Endothelial cell of umbilical vein (primary cell): ENCODE measurements around the gene AQP2. TPM values are rescaled to one million over a fixed set of nuclear protein-coding genes. Genes with fewer than 3 reads are reported as not detected.

Experiments used
- BruUV-seq: library from RNA; stranded (reverse); fragments of 400-500 nt; replicated peaks from 2 replicates; lab custom pipeline; 2021; lab: Mats Ljungman, UMichigan
- CTCF ChIA-PET: fragments of 300-600, 350-600 bp; sonication (Branson Sonifier 250); formaldehyde crosslinking; loops from one replicate; lab custom pipeline; 2021; ENCODE audit warnings: antibody characterized with exemption, inconsistent platforms; lab: Charles Lee
- POLR2A ChIA-PET: fragments of 300-600, 350-600 bp; sonication (Branson Sonifier 250); formaldehyde crosslinking; loops from one replicate; lab custom pipeline; 2021; ENCODE audit warnings: antibody characterized with exemption, inconsistent platforms; lab: Charles Lee
- DNase-seq: peaks from one replicate; pipeline ENCODE4 v3.0.0-alpha.2; 2011; ENCODE audit warnings: low read depth, low spot score
- FAIRE-seq: peaks from 2 replicates; lab custom pipeline; 2011; peaks lifted over from hg19 to GRCh38; lab: Jason Lieb, UNC
- H2AFZ ChIP-seq: 2 replicates; pipeline ENCODE4 v1.6.0; 2012; ENCODE audit warnings: low read depth, low read length, control low read depth, inconsistent platforms
- H3K27ac ChIP-seq: 2 replicates; pipeline ENCODE4 v1.5.1; 2011; ENCODE audit warnings: low read depth, mild to moderate bottlenecking, control low read depth, low read length, moderate library complexity; ENCODE audit not compliant: insufficient read depth
- H3K27me3 ChIP-seq, 2 experiments: 2 replicates each; pipeline versions ENCODE4 v1.6.0 to v1.6.1; 2011; ENCODE audit warnings: low read length in 2 of 2, mixed read lengths in 1 of 2; ENCODE audit not compliant: control insufficient read depth in 2 of 2, insufficient read depth in 2 of 2
- H3K36me3 ChIP-seq, 2 experiments: 2 replicates in 1 of 2; 3 replicates in 1 of 2; pipeline ENCODE4 v1.5.1; 2011; ENCODE audit warnings: low read length in 2 of 2, mild to moderate bottlenecking in 1 of 2, moderate library complexity in 1 of 2; ENCODE audit not compliant: control insufficient read depth in 2 of 2, insufficient read depth in 2 of 2; ENCODE audit errors: extremely low read depth in 1 of 2
- H3K4me1 ChIP-seq: 3 replicates; pipeline ENCODE4 v1.5.1; 2011; ENCODE audit warnings: mild to moderate bottlenecking, low read length; ENCODE audit not compliant: control insufficient read depth, insufficient read depth; ENCODE audit errors: extremely low read depth
- H3K4me2 ChIP-seq: 2 replicates; pipeline ENCODE4 v1.6.1; 2011; ENCODE audit warnings: low read length, control low read depth, mixed read lengths; ENCODE audit not compliant: insufficient read depth
- H3K4me3 ChIP-seq, 3 experiments: fragments of 200-600 bp in 1 of 3; sonication (generic), shearing (Covaris generic) in 1 of 3; replicated peaks in 1 of 3; 2 replicates each; pipeline ENCODE4 v1.5.1; 2011 to 2016; ENCODE audit warnings: control low read depth in 3 of 3, low read length in 3 of 3, mild to moderate bottlenecking in 2 of 3, inconsistent platforms in 1 of 3, low read depth in 1 of 3, moderate library complexity in 1 of 3; ENCODE audit not compliant: insufficient read depth in 1 of 3
- H3K79me2 ChIP-seq: 2 replicates; pipeline ENCODE4 v1.6.0; 2012; ENCODE audit warnings: low read length, inconsistent platforms; ENCODE audit not compliant: control insufficient read depth, insufficient read depth
- H3K9ac ChIP-seq: replicated peaks from 2 replicates; pipeline ENCODE3; 2011; ENCODE audit warnings: low read length, control low read depth; ENCODE audit not compliant: insufficient read depth; ENCODE audit errors: extremely low read depth
- H3K9me1 ChIP-seq: replicated peaks from 3 replicates; pipeline ENCODE4 v1.6.0; 2011; ENCODE audit warnings: mild to moderate bottlenecking, low read length; ENCODE audit not compliant: control insufficient read depth, insufficient read depth; ENCODE audit errors: extremely low read depth
- H3K9me3 ChIP-seq: replicated peaks from 2 replicates; pipeline ENCODE4 v1.5.1; 2012; ENCODE audit warnings: low read length, inconsistent platforms; ENCODE audit not compliant: control insufficient read depth, insufficient read depth
- H4K20me1 ChIP-seq: replicated peaks from 2 replicates; pipeline ENCODE3; 2011; ENCODE audit warnings: mild to moderate bottlenecking, low read length; ENCODE audit not compliant: control insufficient read depth, insufficient read depth; ENCODE audit errors: extremely low read depth
- EZH2 ChIP-seq: IDR thresholded peaks from 2 replicates; pipeline ENCODE4 v1.6.1; 2012; ENCODE audit warnings: borderline replicate concordance, low read depth, mild to moderate bottlenecking, moderate library complexity, low read length, inconsistent platforms; ENCODE audit not compliant: severe bottlenecking
- FOS ChIP-seq: IDR thresholded peaks from 2 replicates; pipeline ENCODE4 v1.6.1; 2011; ENCODE audit warnings: mild to moderate bottlenecking, low read length, moderate library complexity, borderline replicate concordance; ENCODE audit not compliant: insufficient read depth
- GATA2 ChIP-seq: IDR thresholded peaks from 2 replicates; pipeline ENCODE4 v1.7.0; 2011; ENCODE audit warnings: low read depth, mild to moderate bottlenecking, moderate library complexity, mixed read lengths, low read length; ENCODE audit not compliant: insufficient read length, insufficient read depth
- JUN ChIP-seq: IDR thresholded peaks from 2 replicates; pipeline ENCODE4 v1.6.1; 2011; ENCODE audit warnings: borderline replicate concordance, low read depth; ENCODE audit not compliant: insufficient read length, insufficient read depth
- MYC ChIP-seq: IDR thresholded peaks from one replicate; pipeline ENCODE4 v1.6.1; 2011; ENCODE audit warnings: mild to moderate bottlenecking, low read depth, low read length
- POLR2A ChIP-seq: IDR thresholded peaks from 2 replicates; pipeline ENCODE4 v1.6.1; 2012; ENCODE audit warnings: low read depth, mild to moderate bottlenecking, control low read depth, low read length
- POLR2AphosphoS5 ChIP-seq: IDR thresholded peaks from 2 replicates; pipeline ENCODE4 v1.6.1; 2012; ENCODE audit warnings: low read depth, mild to moderate bottlenecking, control low read depth, low read length, moderate library complexity; ENCODE audit not compliant: insufficient read depth
- dilution Hi-C: fragments of 300-500 bp; cut with MboI; formaldehyde crosslinking; loops from one replicate; pipeline ENCODE4 v1.15.0; 2019; ENCODE audit warnings: low sequenced_read_pairs; ENCODE audit not compliant: extremely low pct_ligation_motif_present
- intact Hi-C: fragments of 100-400 bp; cut with micrococcal nuclease; formaldehyde crosslinking; loops from one replicate; pipeline ENCODE4 v1.10.0; 2022
- polyA plus RNA-seq, 4 experiments: library from polyadenylated mRNA; depleted of rRNA in 3 of 4; stranded (reverse) in 3 of 4; unstranded in 1 of 4; fragments of >200 nt; gene quantifications; 2 replicates each; pipeline versions ENCODE4 v1.2.1 to v1.2.3, GENCODE V29; 2011 to 2012; ENCODE audit warnings: missing spikeins in 1 of 4
- total RNA-seq: library from RNA; stranded (reverse); gene quantifications from 2 replicates; pipeline ENCODE4 v1.2.3, GENCODE V29; 2021
- TF ChIP-seq, protein P1 (sequence below): IDR thresholded peaks from 2 replicates; pipeline ENCODE4 v1.6.1; 2011; ENCODE audit not compliant: insufficient read depth, insufficient read length
- TF ChIP-seq, protein P2 (sequence below), 2 donors: IDR thresholded peaks; 1 replicate in 1 of 2; 2 replicates in 1 of 2; pipeline ENCODE4 v1.5.1; 2011; ENCODE audit warnings: low read length in 2 of 2, mild to moderate bottlenecking in 2 of 2, moderate library complexity in 2 of 2, control low read depth in 1 of 2, inconsistent platforms in 1 of 2, low read depth in 1 of 2; ENCODE audit not compliant: insufficient read depth in 1 of 2; ENCODE audit errors: extremely low read depth in 1 of 2

The AQP2 gene
- total and polyA plus RNA-seq, 2 donors (not counting 3 experiments of a cell fraction or from before 2014, with no cell fraction given): not detected

DNA sequence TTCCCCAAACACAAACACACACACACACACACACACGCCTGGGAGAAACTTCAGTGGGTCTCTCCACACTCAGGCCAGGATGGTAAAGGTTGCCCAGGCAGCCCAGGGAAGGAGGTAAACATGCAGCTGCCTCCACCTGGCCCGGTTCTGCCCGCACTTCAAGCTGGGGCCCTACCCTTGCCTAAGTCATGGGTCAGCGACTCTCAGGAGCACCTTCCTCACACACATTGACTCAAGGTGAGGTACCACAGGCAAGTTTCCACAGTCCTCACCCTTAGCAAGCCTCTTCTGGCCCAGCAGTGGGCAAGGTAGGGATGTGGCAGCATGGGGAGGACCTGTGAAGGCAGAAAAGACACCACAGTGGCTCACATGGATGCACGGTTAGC lies 32.8 kb upstream of the AQP2 start:
- CTCF ChIA-PET: interaction anchor here (0.8 to 1.9 kb wide), 2 partner anchors 28 to 50 kb away, joined by 5 read pairs; no protein-coding TSS in a partner anchor
- no peak for DNase-seq
- FAIRE-seq: no peak
- Histone ChIP-seq H4K20me1 (no peaks in the 10 kb centered on the region), H3K4me1 (peaks cover 16% of the 10 kb centered on the region), H3K4me2 (no peak overlapping the region), H3K27ac (no peak overlapping the region), H3K79me2 (no peaks in the 10 kb centered on the region), H3K9ac (no peak overlapping the region), H3K36me3 (no peaks in the 10 kb centered on the region), H3K27me3 (no peaks in the 10 kb centered on the region), H3K9me1 (no peaks in the 10 kb centered on the region), H3K9me3 (no peaks in the 10 kb centered on the region), H2AFZ (no peak overlapping the region), H3K4me3 (no peak overlapping the region)
- TF ChIP-seq POLR2AphosphoS5 (no peak), MYC (no peak), FOS (no peak), GATA2 (no peak), JUN (no peak), EZH2 (no peak), POLR2A (no peak)
- TF ChIP-seq, protein P1, sequence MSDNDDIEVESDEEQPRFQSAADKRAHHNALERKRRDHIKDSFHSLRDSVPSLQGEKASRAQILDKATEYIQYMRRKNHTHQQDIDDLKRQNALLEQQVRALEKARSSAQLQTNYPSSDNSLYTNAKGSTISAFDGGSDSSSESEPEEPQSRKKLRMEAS: no peak
- TF ChIP-seq, protein P2, sequence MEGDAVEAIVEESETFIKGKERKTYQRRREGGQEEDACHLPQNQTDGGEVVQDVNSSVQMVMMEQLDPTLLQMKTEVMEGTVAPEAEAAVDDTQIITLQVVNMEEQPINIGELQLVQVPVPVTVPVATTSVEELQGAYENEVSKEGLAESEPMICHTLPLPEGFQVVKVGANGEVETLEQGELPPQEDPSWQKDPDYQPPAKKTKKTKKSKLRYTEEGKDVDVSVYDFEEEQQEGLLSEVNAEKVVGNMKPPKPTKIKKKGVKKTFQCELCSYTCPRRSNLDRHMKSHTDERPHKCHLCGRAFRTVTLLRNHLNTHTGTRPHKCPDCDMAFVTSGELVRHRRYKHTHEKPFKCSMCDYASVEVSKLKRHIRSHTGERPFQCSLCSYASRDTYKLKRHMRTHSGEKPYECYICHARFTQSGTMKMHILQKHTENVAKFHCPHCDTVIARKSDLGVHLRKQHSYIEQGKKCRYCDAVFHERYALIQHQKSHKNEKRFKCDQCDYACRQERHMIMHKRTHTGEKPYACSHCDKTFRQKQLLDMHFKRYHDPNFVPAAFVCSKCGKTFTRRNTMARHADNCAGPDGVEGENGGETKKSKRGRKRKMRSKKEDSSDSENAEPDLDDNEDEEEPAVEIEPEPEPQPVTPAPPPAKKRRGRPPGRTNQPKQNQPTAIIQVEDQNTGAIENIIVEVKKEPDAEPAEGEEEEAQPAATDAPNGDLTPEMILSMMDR (IDR thresholded peaks at IDR 0.05; ENCODE audit: extremely low read depth in 1 of 2, insufficient read depth in 1 of 2, low read depth in 1 of 2, low read length in 2 of 2): no peak
- intact Hi-C loops: no loop called here
- POLR2A ChIA-PET: no interaction called here
- BruUV-seq: no TSS peak
- dilution Hi-C loops: no loop called here
